Activated T-cell treated with anti-CD3 and anti-CD28 coated beads, Interleukin-2, amount 50 U/mL, for 4 hours (primary cell): ENCODE data around the gene NEMP2. TPM values are rescaled to one million over a fixed set of nuclear protein-coding genes. Genes with fewer than 3 reads are reported as not detected.

Source experiments
- ATAC-seq, 2 donors: fragments of 200-7000 bp; cut with Tn5 transposase; one replicate each; pipeline ENCODE4 v1.10.0; 2021
- DNase-seq: peaks from one replicate; pipeline ENCODE4 v3.0.0-alpha.2; 2020
- H3K27me3 Mint-ChIP-seq: one replicate; pipeline ENCODE4 v1.8.0; 2021; ENCODE audit warnings: low read depth, mixed read lengths
- H3K36me3 Mint-ChIP-seq: one replicate; pipeline ENCODE4 v1.8.0; 2022; ENCODE audit warnings: mixed read lengths; ENCODE audit not compliant: insufficient read depth
- H3K4me1 Mint-ChIP-seq: one replicate; pipeline ENCODE4 v1.8.0; 2021; ENCODE audit warnings: low read depth, mixed read lengths
- H3K4me3 Mint-ChIP-seq: one replicate; pipeline ENCODE4 v1.8.0; 2021; ENCODE audit warnings: mild to moderate bottlenecking, moderate library complexity, mixed read lengths
- H3K9me3 Mint-ChIP-seq: one replicate; pipeline ENCODE4 v1.8.0; 2021; ENCODE audit warnings: mixed read lengths
- total RNA-seq, 3 donors: library from RNA; stranded (reverse); gene quantifications; one replicate each; pipeline ENCODE4 v1.2.1, GENCODE V29; 2021

NEMP2 gene
- total RNA-seq, 3 donors from 2014 or later: 6.8 to 8.6 (median 8.5) TPM

DNA sequence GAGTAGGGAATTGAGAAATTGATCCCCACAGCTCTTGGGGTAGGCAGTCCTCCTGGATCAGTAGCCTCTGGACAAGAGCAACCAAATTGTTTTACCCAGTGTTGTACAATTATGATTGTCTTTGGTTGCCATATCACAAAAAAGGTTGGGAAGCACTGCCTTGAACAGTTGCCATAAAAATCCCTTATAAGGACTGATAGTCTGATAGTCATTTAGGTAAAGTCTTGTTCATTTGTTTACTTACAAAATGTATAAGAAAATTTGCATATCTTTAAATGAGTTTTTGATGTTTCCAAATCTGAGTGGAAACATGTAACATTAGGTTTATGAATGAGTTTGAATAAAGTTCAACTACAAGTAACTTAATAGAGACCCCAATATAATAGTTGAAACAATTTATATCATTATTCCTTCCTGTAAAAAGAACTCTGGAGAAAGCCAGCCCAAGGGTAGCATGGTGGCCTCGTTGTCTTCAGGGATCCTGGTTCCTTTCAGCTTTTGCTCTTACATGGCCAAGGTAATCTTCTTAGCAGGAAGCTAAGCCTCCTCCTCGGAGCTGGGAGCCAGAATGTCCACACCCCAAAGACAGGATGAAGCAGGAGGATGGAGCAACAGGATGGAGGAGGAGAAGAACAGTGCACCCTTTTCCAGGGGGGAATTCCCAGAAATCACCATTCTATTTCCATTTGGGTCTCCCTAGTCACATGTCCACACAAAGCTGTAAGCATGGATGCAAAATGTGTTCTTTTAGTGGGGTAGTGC lies 35.7 kb upstream of the NEMP2 start:
- DNase-seq (no peak), ATAC-seq (peak in 1 of 2 donors; percentile 32)
- Mint-ChIP-seq H3K27me3 (no peaks in the 10 kb centered on the region), H3K9me3 (peaks cover 15% of the 10 kb centered on the region), H3K4me3 (no peak overlapping the region), H3K36me3 (no peaks in the 10 kb centered on the region), H3K4me1 (peaks cover 6% of the 10 kb centered on the region)

DNA sequence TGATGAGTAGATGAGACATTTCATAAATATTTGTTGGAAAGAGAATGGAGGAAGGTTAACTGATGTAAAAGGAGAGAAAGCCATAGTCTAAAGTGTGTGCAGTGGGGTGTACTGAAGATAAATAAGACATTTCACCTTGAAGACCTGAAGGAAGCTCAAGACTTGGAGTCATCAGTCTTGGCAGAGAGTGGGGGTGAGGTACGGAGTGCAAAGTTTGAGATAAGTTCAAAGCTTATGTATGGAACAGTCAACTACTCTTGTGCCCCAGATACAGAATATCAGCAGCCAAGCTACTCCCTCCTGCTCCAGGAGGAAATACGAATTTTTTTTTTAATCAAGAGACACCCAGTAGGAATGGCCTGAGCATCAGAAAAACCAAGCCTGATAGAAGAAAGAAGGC lies 30.3 kb upstream of the NEMP2 start:
- ATAC-seq: no peak

DNA sequence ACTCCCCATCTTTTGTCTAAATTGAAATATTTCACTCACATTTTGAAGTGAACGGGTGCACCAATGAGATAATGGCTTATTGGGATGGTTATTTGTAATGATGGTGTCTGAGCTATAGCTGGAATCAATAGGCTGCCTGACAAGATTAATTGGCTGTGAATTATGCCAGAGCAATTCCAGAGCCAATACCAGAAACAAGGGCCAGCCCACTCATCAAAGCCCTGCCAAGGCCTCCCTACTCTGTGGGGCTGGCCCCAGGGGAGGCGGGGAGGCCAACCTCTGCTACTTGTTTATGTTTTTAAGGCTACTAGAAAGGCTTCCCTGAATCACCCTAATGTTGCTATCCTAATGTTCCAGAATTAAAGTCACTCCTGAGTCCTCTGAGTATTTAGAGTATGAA lies 29.1 kb upstream of the NEMP2 start:
- Mint-ChIP-seq H3K36me3 (peaks cover 3% of the 10 kb centered on the region), H3K4me1 (peaks cover 22% of the 10 kb centered on the region), H3K9me3 (peaks cover 15% of the 10 kb centered on the region), H3K4me3 (no peak overlapping the region), H3K27me3 (no peaks in the 10 kb centered on the region)
- ATAC-seq: no peak
- DNase-seq: no peak

More for the DNA sequence above, 30.3 kb upstream of the NEMP2 start:
- Mint-ChIP-seq H3K36me3 (peaks cover 3% of the 10 kb centered on the region), H3K27me3 (no peaks in the 10 kb centered on the region), H3K4me3 (no peak overlapping the region), H3K9me3 (peaks cover 15% of the 10 kb centered on the region), H3K4me1 (peaks cover 22% of the 10 kb centered on the region)
- no peak for DNase-seq

DNA sequence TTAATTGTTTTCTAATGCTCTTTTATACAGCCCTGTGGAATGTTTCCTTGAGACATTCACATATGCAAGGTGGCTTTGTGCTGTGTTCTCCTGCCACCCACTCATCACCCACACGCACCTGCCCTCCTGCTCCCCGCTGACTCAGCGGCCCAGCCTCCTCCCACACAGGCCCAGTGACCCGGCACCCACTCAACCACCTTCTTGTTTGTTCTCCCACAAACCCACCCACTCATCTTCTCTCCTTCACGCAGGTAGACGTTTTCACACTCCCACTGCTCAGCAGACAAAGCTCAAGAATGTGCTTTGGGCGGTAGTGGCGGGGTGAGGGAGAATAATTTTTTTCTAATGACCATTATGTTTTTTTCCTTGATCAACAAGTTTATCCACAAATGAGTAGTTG lies 28.6 kb upstream of the NEMP2 start:
- peak overlapping the region; percentile 11 for H3K4me3 Mint-ChIP-seq
- H3K27me3 Mint-ChIP-seq: no peaks in the 10 kb centered on the region
- H3K9me3 Mint-ChIP-seq: peaks cover 15% of the 10 kb centered on the region
- peaks cover 3% of the 10 kb centered on the region for H3K36me3 Mint-ChIP-seq
- peak; percentile 79 for DNase-seq
- peak in 1 of 2 donors; percentile 23 for ATAC-seq
- peaks cover 22% of the 10 kb centered on the region for H3K4me1 Mint-ChIP-seq

DNA sequence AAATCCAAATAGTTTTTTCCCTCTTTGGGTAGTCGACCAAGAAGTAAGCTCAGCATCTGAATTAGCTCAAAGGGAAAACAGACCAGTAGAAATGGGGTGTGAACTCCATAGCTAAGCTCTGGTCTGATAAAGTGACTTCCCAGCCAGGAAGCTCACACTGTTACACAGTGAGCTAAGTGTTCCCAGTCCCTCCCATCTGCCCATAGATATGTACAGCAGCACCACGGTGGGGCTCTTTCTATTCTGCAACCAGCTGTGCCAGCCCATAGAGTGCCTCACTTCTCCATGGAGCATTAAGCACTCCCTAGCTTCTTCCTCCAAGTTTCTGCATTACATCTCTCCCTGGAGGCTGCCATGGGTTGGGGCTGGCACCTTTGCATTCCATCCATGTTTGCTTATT lies 27.6 kb upstream of the NEMP2 start:
- H3K4me3 Mint-ChIP-seq: no peak overlapping the region
- no peak for ATAC-seq
- peaks cover 3% of the 10 kb centered on the region for H3K36me3 Mint-ChIP-seq
- no peaks in the 10 kb centered on the region for H3K27me3 Mint-ChIP-seq
- DNase-seq: no peak
- H3K9me3 Mint-ChIP-seq: peaks cover 8% of the 10 kb centered on the region
- peaks cover 22% of the 10 kb centered on the region for H3K4me1 Mint-ChIP-seq

DNA sequence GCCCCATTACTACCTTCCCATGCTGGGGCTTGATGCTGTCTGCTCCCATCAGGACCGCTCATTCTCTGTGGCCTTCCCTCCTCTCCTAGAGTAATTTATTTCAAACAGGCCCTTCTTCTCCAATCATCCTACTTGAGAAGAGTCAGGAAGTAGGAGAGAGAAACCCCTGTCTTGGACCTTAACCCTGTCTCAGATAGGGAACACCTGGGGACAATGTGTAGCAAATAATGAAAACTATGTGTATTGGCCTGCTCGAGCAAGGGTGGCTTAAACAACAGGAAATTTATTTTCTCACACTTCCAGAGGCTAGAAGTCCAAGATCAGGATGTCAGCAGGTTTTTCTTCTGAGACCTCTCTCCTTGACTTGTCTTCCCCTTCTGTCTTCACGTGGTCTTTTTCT lies 26.6 kb upstream of the NEMP2 start:
- Mint-ChIP-seq H3K27me3 (no peaks in the 10 kb centered on the region), H3K36me3 (peaks cover 3% of the 10 kb centered on the region), H3K9me3 (no peaks in the 10 kb centered on the region), H3K4me3 (no peak overlapping the region), H3K4me1 (peaks cover 20% of the 10 kb centered on the region)
- DNase-seq: no peak
- no peak for ATAC-seq

DNA sequence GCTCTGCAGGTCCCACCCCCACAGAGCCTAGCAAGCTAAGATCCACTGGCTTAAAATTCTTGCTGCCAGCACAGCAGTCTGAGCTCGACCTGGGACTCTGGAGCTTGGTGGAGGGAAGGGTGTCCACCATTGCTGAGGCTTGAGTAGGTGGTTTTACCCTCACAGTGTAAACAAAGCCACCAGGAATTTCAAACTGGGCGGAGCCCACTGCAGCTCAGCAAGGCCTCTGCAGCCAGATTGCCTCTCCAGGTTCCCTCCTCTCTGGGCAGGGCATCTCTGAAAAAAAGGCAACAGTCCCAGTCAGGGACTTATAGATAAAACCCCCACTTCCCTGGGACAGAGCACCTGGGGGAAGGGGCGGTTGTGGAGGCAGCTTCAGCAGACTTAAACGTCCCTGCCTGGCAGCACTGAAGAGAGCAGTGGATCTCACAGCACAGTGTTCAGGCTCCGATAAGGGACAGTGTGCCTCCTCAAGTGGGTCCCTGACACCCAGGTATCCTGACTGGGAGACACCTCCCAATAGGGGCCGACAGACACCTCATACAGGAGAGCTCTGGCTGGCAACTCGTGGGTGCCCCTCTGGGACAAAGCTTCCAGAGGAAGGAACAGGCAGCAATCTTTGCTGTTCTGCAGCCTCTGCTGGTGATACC lies 20.0 kb upstream of the NEMP2 start:
- no peak overlapping the region for H3K4me3 Mint-ChIP-seq
- H3K27me3 Mint-ChIP-seq: no peaks in the 10 kb centered on the region
- peaks cover 3% of the 10 kb centered on the region for H3K36me3 Mint-ChIP-seq
- ATAC-seq (no peak), DNase-seq (no peak)
- peaks cover 8% of the 10 kb centered on the region for H3K4me1 Mint-ChIP-seq
- no peaks in the 10 kb centered on the region for H3K9me3 Mint-ChIP-seq

DNA sequence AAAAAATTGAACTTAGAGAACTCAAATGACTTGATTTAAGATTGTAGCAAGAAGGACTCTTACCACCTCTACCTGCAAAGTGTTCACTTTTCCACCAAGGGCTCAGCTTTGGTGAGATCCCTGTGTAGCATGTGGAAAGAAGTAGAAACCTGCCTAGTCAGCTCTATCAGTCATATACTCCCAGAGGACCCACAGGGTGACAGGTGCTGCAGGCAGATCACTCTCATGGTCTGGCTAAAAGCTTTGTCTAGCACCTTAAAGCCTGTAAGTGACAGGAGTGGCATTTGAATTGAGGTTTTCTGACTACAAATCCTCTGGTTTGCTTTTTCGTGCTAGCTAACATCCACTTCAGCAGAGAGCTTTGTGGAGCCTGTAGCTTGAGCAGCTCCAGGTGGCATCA lies 18.7 kb upstream of the NEMP2 start:
- no peak overlapping the region for H3K4me3 Mint-ChIP-seq
- no peaks in the 10 kb centered on the region for H3K27me3 Mint-ChIP-seq
- no peaks in the 10 kb centered on the region for H3K9me3 Mint-ChIP-seq
- no peak for ATAC-seq
- H3K36me3 Mint-ChIP-seq: peaks cover 3% of the 10 kb centered on the region
- DNase-seq: no peak
- H3K4me1 Mint-ChIP-seq: peaks cover 8% of the 10 kb centered on the region

DNA sequence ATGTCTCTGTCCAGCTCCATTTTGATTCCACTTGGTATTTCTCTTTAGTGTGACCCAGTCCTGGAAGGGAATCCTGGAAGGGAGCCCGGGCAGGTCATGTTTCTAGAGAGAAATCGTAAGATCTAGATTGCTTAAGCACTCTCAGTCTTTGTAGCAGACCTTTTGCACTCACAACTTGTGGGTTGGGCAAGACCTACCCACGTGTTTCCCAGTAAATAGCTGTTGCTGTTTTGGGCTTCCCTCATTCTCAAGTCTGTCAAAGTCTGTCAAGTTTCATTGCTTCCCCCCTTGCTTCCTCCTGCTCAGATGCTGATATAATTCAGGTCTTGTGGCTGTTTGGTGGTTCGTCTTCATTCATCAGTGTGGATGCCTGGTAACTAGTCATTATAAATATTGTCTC lies 17.4 kb upstream of the NEMP2 start:
- Mint-ChIP-seq H3K4me3 (no peak overlapping the region), H3K9me3 (no peaks in the 10 kb centered on the region), H3K36me3 (peaks cover 3% of the 10 kb centered on the region), H3K27me3 (no peaks in the 10 kb centered on the region), H3K4me1 (peaks cover 9% of the 10 kb centered on the region)
- DNase-seq (no peak), ATAC-seq (peak; percentile 30 to 38)

DNA sequence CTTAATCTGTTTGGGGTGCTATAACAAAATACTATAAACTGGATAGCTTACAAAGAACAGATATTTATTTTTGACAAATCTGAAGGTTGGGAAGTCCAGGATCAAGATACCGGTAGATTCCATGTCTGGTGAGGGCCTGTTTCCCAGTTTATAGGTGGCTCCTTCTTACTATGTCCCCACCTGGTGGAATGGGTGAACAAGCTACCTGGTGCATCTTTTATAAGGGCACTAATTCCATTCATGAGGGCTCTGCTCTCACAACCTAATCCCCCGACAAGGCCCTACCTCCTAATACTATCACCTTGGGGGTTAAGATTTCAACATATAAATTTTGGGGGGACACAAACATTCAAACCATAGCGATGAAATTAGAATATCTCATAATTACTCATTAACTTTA lies 15.6 kb upstream of the NEMP2 start:
- Mint-ChIP-seq H3K27me3 (no peaks in the 10 kb centered on the region), H3K4me3 (no peak overlapping the region), H3K4me1 (peaks cover 15% of the 10 kb centered on the region), H3K36me3 (no peaks in the 10 kb centered on the region), H3K9me3 (no peaks in the 10 kb centered on the region)
- DNase-seq (no peak), ATAC-seq (no peak)

DNA sequence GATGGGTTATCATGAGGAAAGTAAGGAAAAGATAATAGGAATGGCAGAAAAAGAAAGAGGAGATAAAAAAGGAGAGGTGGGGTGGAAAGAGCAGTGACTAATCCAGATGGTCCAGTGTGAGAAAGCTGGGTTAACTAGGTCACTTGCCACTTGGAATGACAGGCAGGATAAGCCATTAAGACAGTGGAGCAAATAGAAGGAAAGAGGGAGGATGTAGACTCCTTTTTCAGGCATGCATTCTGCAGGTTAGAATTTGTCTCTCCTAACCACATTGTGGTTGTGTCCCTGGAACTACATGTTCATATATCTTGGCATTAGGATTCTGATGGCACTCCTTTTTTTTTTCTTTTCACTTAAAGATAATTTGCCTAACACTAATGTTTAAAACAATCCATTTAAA lies 13.4 kb upstream of the NEMP2 start:
- Mint-ChIP-seq H3K36me3 (peaks cover under 1% of the 10 kb centered on the region), H3K4me1 (peaks cover 17% of the 10 kb centered on the region), H3K9me3 (no peaks in the 10 kb centered on the region), H3K27me3 (no peaks in the 10 kb centered on the region), H3K4me3 (no peak overlapping the region)
- ATAC-seq (no peak), DNase-seq (no peak)

DNA sequence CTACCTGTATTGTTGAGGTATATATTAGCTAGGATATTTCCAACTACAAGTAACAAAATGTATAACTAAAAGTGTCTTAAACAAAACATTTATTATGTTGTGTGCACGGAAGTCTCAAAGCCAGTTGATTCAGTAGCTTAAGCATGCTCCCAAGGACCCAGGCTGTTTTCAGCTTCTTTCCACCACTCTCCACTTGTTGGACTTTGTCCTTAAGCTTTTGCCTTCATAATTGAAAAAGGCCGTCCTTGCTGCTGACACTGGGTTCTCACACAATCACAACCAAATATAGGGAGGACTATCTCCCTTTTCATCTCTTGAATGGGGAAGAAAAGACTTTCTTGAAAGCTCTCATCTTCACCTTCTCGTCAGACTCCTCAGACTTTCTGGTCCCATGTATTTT lies 12.2 kb upstream of the NEMP2 start:
- Mint-ChIP-seq H3K27me3 (no peaks in the 10 kb centered on the region), H3K9me3 (peaks cover 8% of the 10 kb centered on the region), H3K4me3 (no peak overlapping the region), H3K4me1 (peaks cover 10% of the 10 kb centered on the region), H3K36me3 (peaks cover 6% of the 10 kb centered on the region)
- ATAC-seq: no peak
- no peak for DNase-seq

DNA sequence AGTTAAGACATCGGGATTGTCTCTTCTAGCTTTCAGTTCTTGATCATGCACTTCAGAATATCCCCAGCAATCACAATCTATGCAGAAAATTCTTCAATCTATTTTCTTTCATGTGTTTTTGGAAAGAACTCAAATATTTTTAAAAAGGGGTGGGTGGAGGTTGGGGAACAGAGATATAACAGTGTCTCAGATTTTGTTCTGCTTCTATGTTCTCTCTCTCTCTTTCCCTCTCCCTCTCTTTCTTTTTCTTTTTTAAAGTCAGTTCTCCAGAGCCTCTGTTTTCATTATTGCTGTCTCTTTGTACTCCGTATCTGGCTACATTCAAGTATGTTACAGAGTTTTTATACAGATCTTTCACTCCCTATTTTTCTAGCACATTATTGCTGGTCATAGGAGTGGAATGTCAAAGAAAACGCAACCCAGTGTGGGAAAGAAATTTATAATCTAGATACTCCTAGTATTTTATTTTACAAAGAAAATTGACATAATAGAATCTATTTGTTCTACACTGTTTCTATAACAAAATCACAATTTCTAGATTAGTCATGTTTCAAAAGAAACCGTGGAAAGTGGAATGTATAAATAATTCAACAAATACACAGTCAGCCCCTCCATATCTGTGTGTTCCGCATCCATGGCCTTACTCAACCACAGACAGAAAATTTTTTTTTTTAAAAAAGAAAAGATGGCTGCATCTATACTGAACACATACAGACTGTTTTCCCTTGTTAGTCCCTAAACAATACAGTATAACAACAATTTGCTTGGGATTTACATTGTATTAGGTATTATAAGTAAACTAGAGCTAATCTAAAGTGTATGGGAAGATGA lies 11.2 kb upstream of the NEMP2 start:
- H3K9me3 Mint-ChIP-seq: peaks cover 18% of the 10 kb centered on the region
- DNase-seq: no peak
- H3K36me3 Mint-ChIP-seq: peaks cover 8% of the 10 kb centered on the region
- no peak for ATAC-seq
- H3K4me1 Mint-ChIP-seq: peaks cover 8% of the 10 kb centered on the region
- no peaks in the 10 kb centered on the region for H3K27me3 Mint-ChIP-seq
- no peak overlapping the region for H3K4me3 Mint-ChIP-seq

DNA sequence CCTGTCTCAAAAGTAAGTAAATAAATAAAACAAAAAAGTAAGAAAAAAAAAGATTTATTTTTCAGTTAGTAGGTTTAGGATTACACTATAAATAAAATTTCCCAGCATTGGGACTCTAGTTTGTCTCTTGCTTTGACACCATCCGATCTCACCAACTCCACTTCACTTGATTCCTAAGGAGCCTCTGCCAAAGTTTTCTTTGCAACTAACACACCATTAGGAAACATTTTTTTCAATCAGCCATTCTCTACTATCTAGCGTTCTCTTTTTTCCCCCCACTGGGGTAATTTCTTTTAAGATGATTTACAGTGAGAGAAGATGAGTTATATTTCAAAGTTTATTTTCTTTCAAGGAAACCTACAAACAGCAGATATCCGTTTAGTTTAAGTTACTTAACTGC lies 10.6 kb upstream of the NEMP2 start:
- peaks cover 8% of the 10 kb centered on the region for H3K4me1 Mint-ChIP-seq
- H3K9me3 Mint-ChIP-seq: peaks cover 24% of the 10 kb centered on the region
- no peak overlapping the region for H3K4me3 Mint-ChIP-seq
- ATAC-seq (no peak), DNase-seq (no peak)
- H3K36me3 Mint-ChIP-seq: peaks cover 9% of the 10 kb centered on the region
- H3K27me3 Mint-ChIP-seq: no peaks in the 10 kb centered on the region
